HEK293 (cell line): ENCODE data around the gene TNFRSF1A.

Experiments used
- CTCF ChIA-PET: fragments of 350-600 bp; formaldehyde crosslinking; extraction: SDS; loops from one replicate; lab custom pipeline; 2021; ENCODE audit warnings: antibody characterized with exemption; lab: Yijun Ruan, JAX
- POLR2A ChIA-PET: fragments of 300-600 bp; formaldehyde crosslinking; extraction: SDS; loops from one replicate; lab custom pipeline; 2020; ENCODE audit warnings: antibody characterized with exemption, inconsistent platforms; lab: Yijun Ruan, JAX
- H3K27ac ChIP-seq: fragments of 200-500 bp; sonication (Bioruptor generic); 2 replicates; pipeline ENCODE4 v1.5.1; 2014; ENCODE audit warnings: low read depth, low read length, control low read depth, inconsistent platforms; ENCODE audit errors: extremely low read depth
- H3K36me3 ChIP-seq, 2 experiments: fragments of 200-500 bp in 1 of 2; sonication (Bioruptor generic) in 1 of 2; 1 replicate in 1 of 2; 2 replicates in 1 of 2; pipeline ENCODE4 v1.5.1; 2014 to 2017; ENCODE audit warnings: inconsistent platforms in 2 of 2, low read length in 2 of 2; ENCODE audit not compliant: control insufficient read depth in 2 of 2, insufficient read depth in 1 of 2
- H3K4me1 ChIP-seq: fragments of 200-500 bp; sonication (Bioruptor generic); 2 replicates; pipeline ENCODE4 v1.5.1; 2014; ENCODE audit warnings: mild to moderate bottlenecking, low read length, inconsistent platforms; ENCODE audit not compliant: control insufficient read depth, insufficient read depth
- H3K4me3 ChIP-seq: 2 replicates; pipeline ENCODE4 v1.5.1; 2011; ENCODE audit warnings: low read depth, mild to moderate bottlenecking, control low read depth, low read length, moderate library complexity
- H3K9me3 ChIP-seq: fragments of 200-500 bp; sonication (Bioruptor generic); 2 replicates; pipeline ENCODE4 v1.5.1; 2014; ENCODE audit warnings: low read depth, low read length, inconsistent platforms; ENCODE audit not compliant: control insufficient read depth, insufficient read depth
- GLIS1 ChIP-seq: fragments of 450-650 bp; formaldehyde crosslinking; IDR thresholded peaks from 2 replicates; pipeline ENCODE4 v1.5.1; 2016; ENCODE audit warnings: missing biosample characterization, missing genetic modification characterization
- HOXA7 ChIP-seq: sonication (generic); formaldehyde crosslinking; IDR thresholded peaks from 2 replicates; pipeline ENCODE4 v1.8.1; 2022; ENCODE audit warnings: missing genetic modification reagents, borderline replicate concordance
- IKZF3 ChIP-seq: fragments of 450-650 bp; IDR thresholded peaks from 2 replicates; pipeline ENCODE4 v1.5.0; 2018; ENCODE audit warnings: missing biosample characterization, mild to moderate bottlenecking, missing genetic modification characterization, moderate library complexity
- KLF8 ChIP-seq: fragments of 450-650 bp; formaldehyde crosslinking; IDR thresholded peaks from 2 replicates; pipeline ENCODE4 v1.5.1; 2016; ENCODE audit warnings: missing biosample characterization, missing genetic modification characterization
- MYNN ChIP-seq: fragments of 450-650 bp; formaldehyde crosslinking; IDR thresholded peaks from 2 replicates; pipeline ENCODE4 v1.5.1; 2016; ENCODE audit warnings: missing biosample characterization, missing genetic modification characterization, borderline replicate concordance
- WT1 ChIP-seq: fragments of 450-650 bp; formaldehyde crosslinking; IDR thresholded peaks from 2 replicates; pipeline ENCODE4 v1.5.1; 2016; ENCODE audit warnings: missing biosample characterization, missing genetic modification characterization
- ZBTB17 ChIP-seq: fragments of 450-650 bp; formaldehyde crosslinking; IDR thresholded peaks from 2 replicates; pipeline ENCODE4 v1.5.1; 2016; ENCODE audit warnings: missing biosample characterization, missing genetic modification characterization
- ZNF10 ChIP-seq: fragments of 450-650 bp; formaldehyde crosslinking; IDR thresholded peaks from 2 replicates; pipeline ENCODE4 v1.5.1; 2017; ENCODE audit warnings: missing biosample characterization, missing genetic modification characterization
- ZNF114 ChIP-seq: fragments of 450-650 bp; formaldehyde crosslinking; IDR thresholded peaks from 2 replicates; pipeline ENCODE4 v1.5.0; 2017; ENCODE audit warnings: missing biosample characterization, missing genetic modification characterization
- ZNF221 ChIP-seq: fragments of 450-650 bp; formaldehyde crosslinking; IDR thresholded peaks from 2 replicates; pipeline ENCODE4 v1.5.1; 2017; ENCODE audit warnings: missing biosample characterization, missing genetic modification characterization, borderline replicate concordance
- ZNF311 ChIP-seq: fragments of 450-650 bp; formaldehyde crosslinking; IDR thresholded peaks from 2 replicates; pipeline ENCODE4 v1.5.1; 2017; ENCODE audit warnings: missing biosample characterization, missing genetic modification characterization, borderline replicate concordance
- ZNF335 ChIP-seq: fragments of 450-650 bp; formaldehyde crosslinking; conservative IDR thresholded peaks from 2 replicates; pipeline ENCODE4 v1.5.1; 2016; ENCODE audit warnings: missing biosample characterization, missing genetic modification characterization
- ZNF416 ChIP-seq: fragments of 450-650 bp; formaldehyde crosslinking; IDR thresholded peaks from 2 replicates; pipeline ENCODE4 v1.5.1; 2016; ENCODE audit warnings: missing biosample characterization, missing genetic modification characterization
- ZNF670 ChIP-seq: fragments of 450-650 bp; formaldehyde crosslinking; IDR thresholded peaks from 2 replicates; pipeline ENCODE4 v1.5.1; 2016; ENCODE audit warnings: missing biosample characterization, missing genetic modification characterization, low read depth
- ZNF768 ChIP-seq: fragments of 450-650 bp; formaldehyde crosslinking; IDR thresholded peaks from 2 replicates; pipeline ENCODE4 v1.5.1; 2018; ENCODE audit warnings: missing biosample characterization, mild to moderate bottlenecking, missing genetic modification characterization
- ZNF777 ChIP-seq: fragments of 450-650 bp; formaldehyde crosslinking; IDR thresholded peaks from 2 replicates; pipeline ENCODE4 v1.5.1; 2017; ENCODE audit warnings: missing biosample characterization, missing genetic modification characterization, borderline replicate concordance
- ZNF792 ChIP-seq: fragments of 450-650 bp; formaldehyde crosslinking; IDR thresholded peaks from 2 replicates; pipeline ENCODE4 v1.5.1; 2016; ENCODE audit warnings: missing biosample characterization, missing genetic modification characterization
- ZNF830 ChIP-seq: fragments of 450-650 bp; IDR thresholded peaks from 2 replicates; pipeline ENCODE4 v1.5.0; 2018; ENCODE audit warnings: missing biosample characterization, missing genetic modification characterization, low read depth, mild to moderate bottlenecking, moderate library complexity
- ZNF843 ChIP-seq: fragments of 450-650 bp; formaldehyde crosslinking; IDR thresholded peaks from 2 replicates; pipeline ENCODE4 v1.5.1; 2016; ENCODE audit warnings: missing biosample characterization, missing genetic modification characterization
- TF ChIP-seq, protein P1 (sequence below): fragments of 450-650 bp; formaldehyde crosslinking; IDR thresholded peaks from 2 replicates; pipeline ENCODE4 v1.5.1; 2016; ENCODE audit warnings: missing biosample characterization, missing genetic modification characterization
- TF ChIP-seq, protein P2 (sequence below): fragments of 450-650 bp; formaldehyde crosslinking; IDR thresholded peaks from 2 replicates; pipeline ENCODE4 v1.5.1; 2016; ENCODE audit warnings: missing biosample characterization, missing genetic modification characterization
- TF ChIP-seq, protein P3 (sequence below): fragments of 450-650 bp; formaldehyde crosslinking; IDR thresholded peaks from 2 replicates; pipeline ENCODE4 v1.5.1; 2016; ENCODE audit warnings: missing biosample characterization, missing genetic modification characterization
- TF ChIP-seq, protein P4 (sequence below): fragments of 450-650 bp; formaldehyde crosslinking; conservative IDR thresholded peaks from 2 replicates; pipeline ENCODE4 v1.5.1; 2016; ENCODE audit warnings: low read depth, missing biosample characterization, missing genetic modification characterization
- TF ChIP-seq, protein P5 (sequence below): fragments of 450-650 bp; formaldehyde crosslinking; IDR thresholded peaks from 2 replicates; pipeline ENCODE4 v1.5.1; 2016; ENCODE audit warnings: missing biosample characterization, missing genetic modification characterization

The TNFRSF1A gene

DNA sequence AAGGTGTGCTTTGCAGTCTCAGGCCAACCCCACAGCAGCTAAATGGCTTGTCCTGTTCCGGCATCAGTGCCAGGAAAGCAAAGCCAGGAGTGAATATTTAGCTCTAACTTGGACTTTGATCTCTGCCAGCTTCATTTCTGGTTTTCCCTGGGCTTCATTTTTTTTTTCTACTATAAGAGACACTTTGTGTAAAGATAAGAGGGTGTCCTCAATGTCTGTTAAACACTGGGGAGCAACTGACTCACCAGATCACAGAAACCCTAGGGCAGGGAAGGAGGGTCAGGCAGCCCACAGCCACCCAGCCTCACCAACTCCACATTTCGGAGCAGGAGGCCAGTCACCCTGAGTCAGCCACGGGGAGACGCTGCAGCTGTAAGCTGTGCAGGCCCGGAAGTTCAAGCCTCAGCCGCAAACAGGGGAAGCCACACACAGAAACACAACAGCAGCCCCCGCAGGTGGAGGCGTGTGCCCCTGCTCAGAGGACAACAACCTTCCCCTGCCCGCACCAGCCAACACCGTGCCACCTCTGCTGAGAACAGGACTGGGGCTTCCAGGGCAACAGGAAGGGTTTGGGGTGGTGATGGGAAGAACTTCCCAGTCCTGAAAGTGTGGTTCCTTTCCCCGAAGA is 6.3 kb downstream of the TNFRSF1A start (continued):
- no peak for TF ChIP-seq ZNF768 (tag by site-specific recombination)
- TF ChIP-seq ZNF416, result no peak
- no peak for TF ChIP-seq ZNF114 (tag by site-specific recombination)
- TF ChIP-seq ZNF335 (tag by site-specific recombination), result peak; percentile 40; the same call in 1 of the 2 replicates
- TF ChIP-seq, protein P1, sequence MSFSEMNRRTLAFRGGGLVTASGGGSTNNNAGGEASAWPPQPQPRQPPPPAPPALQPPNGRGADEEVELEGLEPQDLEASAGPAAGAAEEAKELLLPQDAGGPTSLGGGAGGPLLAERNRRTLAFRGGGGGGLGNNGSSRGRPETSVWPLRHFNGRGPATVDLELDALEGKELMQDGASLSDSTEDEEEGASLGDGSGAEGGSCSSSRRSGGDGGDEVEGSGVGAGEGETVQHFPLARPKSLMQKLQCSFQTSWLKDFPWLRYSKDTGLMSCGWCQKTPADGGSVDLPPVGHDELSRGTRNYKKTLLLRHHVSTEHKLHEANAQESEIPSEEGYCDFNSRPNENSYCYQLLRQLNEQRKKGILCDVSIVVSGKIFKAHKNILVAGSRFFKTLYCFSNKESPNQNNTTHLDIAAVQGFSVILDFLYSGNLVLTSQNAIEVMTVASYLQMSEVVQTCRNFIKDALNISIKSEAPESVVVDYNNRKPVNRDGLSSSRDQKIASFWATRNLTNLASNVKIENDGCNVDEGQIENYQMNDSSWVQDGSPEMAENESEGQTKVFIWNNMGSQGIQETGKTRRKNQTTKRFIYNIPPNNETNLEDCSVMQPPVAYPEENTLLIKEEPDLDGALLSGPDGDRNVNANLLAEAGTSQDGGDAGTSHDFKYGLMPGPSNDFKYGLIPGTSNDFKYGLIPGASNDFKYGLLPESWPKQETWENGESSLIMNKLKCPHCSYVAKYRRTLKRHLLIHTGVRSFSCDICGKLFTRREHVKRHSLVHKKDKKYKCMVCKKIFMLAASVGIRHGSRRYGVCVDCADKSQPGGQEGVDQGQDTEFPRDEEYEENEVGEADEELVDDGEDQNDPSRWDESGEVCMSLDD (tag by site-specific recombination), result no peak
- no peak for TF ChIP-seq ZNF10 (tag by site-specific recombination)
- TF ChIP-seq IKZF3, result no peak
- no peak for TF ChIP-seq ZNF777
- TF ChIP-seq, all 188 proteins: peak for 8

DNA sequence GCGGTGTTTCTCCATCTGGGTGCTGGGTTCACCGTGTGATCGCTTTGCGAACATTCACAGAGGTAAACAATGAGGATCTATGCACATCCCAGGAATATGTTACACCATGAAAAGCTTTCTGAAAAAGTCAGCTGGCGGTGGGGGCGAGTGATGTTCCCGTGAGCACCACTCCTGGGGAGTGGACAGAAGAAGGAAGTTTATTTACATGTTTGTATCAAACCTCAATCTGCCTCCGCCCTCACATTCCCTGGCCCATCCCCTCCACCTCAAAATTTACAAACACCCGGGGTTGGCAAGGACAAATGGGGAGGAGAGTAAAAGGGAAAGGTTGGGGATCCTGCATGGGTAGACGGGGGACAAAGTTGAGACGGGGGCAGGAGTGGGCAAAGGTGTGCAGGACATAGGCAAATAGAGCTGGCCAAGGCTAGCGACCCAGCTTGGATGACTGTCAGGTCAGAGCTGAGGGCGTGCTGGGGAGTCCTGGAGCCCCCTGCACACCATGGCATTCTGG is 6.9 kb downstream of the TNFRSF1A start:
- Histone ChIP-seq H3K27ac (peak overlapping the region; percentile 90; the same call in 1 of the 2 replicates), H3K9me3 (no peaks in the 10 kb centered on the region), H3K36me3 (peaks cover 25 to 59% of the 10 kb centered on the region in 2 experiments), H3K4me3 (no peak overlapping the region), H3K4me1 (peaks cover 27% of the 10 kb centered on the region)
- POLR2A ChIA-PET, result interaction anchor here (0.8 to 4.6 kb wide), 9 partner anchors 9 to 200 kb away, joined by 3 to 37 read pairs (median 4); partner anchors contain the start of genes GAPDH and MRPL51
- CTCF ChIA-PET, result interaction anchor here (0.6 to 3.0 kb wide), 15 partner anchors 9 to 273 kb away, joined by 3 to 28 read pairs (median 4); no protein-coding TSS in a partner anchor
- TF ChIP-seq HOXA7 (no peak), ZNF843 (tag by site-specific recombination) (no peak), ZNF670 (tag by site-specific recombination) (no peak), GLIS1 (tag by site-specific recombination) (no peak), KLF8 (tag by site-specific recombination) (no peak), ZNF311 (no peak), ZNF792 (tag by site-specific recombination) (no peak), ZNF830 (tag by site-specific recombination) (no peak), MYNN (tag by site-specific recombination) (no peak), ZBTB17 (tag by site-specific recombination) (no peak), WT1 (tag by site-specific recombination) (no peak), ZNF221 (tag by site-specific recombination) (no peak)
- TF ChIP-seq, protein P2, sequence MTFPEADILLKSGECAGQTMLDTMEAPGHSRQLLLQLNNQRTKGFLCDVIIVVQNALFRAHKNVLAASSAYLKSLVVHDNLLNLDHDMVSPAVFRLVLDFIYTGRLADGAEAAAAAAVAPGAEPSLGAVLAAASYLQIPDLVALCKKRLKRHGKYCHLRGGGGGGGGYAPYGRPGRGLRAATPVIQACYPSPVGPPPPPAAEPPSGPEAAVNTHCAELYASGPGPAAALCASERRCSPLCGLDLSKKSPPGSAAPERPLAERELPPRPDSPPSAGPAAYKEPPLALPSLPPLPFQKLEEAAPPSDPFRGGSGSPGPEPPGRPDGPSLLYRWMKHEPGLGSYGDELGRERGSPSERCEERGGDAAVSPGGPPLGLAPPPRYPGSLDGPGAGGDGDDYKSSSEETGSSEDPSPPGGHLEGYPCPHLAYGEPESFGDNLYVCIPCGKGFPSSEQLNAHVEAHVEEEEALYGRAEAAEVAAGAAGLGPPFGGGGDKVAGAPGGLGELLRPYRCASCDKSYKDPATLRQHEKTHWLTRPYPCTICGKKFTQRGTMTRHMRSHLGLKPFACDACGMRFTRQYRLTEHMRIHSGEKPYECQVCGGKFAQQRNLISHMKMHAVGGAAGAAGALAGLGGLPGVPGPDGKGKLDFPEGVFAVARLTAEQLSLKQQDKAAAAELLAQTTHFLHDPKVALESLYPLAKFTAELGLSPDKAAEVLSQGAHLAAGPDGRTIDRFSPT (tag by site-specific recombination), result no peak
- TF ChIP-seq, protein P3, sequence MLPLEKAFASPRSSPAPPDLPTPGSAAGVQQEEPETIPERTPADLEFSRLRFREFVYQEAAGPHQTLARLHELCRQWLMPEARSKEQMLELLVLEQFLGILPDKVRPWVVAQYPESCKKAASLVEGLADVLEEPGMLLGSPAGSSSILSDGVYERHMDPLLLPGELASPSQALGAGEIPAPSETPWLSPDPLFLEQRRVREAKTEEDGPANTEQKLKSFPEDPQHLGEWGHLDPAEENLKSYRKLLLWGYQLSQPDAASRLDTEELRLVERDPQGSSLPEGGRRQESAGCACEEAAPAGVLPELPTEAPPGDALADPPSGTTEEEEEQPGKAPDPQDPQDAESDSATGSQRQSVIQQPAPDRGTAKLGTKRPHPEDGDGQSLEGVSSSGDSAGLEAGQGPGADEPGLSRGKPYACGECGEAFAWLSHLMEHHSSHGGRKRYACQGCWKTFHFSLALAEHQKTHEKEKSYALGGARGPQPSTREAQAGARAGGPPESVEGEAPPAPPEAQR (tag by site-specific recombination), result no peak
- TF ChIP-seq, protein P4, sequence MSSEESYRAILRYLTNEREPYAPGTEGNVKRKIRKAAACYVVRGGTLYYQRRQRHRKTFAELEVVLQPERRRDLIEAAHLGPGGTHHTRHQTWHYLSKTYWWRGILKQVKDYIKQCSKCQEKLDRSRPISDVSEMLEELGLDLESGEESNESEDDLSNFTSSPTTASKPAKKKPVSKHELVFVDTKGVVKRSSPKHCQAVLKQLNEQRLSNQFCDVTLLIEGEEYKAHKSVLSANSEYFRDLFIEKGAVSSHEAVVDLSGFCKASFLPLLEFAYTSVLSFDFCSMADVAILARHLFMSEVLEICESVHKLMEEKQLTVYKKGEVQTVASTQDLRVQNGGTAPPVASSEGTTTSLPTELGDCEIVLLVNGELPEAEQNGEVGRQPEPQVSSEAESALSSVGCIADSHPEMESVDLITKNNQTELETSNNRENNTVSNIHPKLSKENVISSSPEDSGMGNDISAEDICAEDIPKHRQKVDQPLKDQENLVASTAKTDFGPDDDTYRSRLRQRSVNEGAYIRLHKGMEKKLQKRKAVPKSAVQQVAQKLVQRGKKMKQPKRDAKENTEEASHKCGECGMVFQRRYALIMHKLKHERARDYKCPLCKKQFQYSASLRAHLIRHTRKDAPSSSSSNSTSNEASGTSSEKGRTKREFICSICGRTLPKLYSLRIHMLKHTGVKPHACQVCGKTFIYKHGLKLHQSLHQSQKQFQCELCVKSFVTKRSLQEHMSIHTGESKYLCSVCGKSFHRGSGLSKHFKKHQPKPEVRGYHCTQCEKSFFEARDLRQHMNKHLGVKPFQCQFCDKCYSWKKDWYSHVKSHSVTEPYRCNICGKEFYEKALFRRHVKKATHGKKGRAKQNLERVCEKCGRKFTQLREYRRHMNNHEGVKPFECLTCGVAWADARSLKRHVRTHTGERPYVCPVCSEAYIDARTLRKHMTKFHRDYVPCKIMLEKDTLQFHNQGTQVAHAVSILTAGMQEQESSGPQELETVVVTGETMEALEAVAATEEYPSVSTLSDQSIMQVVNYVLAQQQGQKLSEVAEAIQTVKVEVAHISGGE (tag by site-specific recombination), result no peak
- TF ChIP-seq, protein P5, sequence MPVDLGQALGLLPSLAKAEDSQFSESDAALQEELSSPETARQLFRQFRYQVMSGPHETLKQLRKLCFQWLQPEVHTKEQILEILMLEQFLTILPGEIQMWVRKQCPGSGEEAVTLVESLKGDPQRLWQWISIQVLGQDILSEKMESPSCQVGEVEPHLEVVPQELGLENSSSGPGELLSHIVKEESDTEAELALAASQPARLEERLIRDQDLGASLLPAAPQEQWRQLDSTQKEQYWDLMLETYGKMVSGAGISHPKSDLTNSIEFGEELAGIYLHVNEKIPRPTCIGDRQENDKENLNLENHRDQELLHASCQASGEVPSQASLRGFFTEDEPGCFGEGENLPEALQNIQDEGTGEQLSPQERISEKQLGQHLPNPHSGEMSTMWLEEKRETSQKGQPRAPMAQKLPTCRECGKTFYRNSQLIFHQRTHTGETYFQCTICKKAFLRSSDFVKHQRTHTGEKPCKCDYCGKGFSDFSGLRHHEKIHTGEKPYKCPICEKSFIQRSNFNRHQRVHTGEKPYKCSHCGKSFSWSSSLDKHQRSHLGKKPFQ (tag by site-specific recombination), result no peak
